NB4 (cell line): Measurements from ENCODE around the gene FAIM2.

Source experiments
- MAX ChIP-seq: IDR thresholded peaks from 2 replicates; pipeline ENCODE4 v1.6.1; 2011; ENCODE audit warnings: low read depth, low read length
- POLR2A ChIP-seq: IDR thresholded peaks from 2 replicates; pipeline ENCODE4 v1.6.1; 2011; ENCODE audit warnings: mild to moderate bottlenecking; ENCODE audit not compliant: insufficient read length; ENCODE audit errors: extremely low read depth

GRCh38 chr12:49819786-49820185, 83.9 kb downstream of the FAIM2 start:
- TF ChIP-seq MAX = no peak
- TF ChIP-seq POLR2A = no peak
